Measurements from ENCODE around the gene GALNT10.

GALNT10 gene

GRCh38 chr5:154199263-154199662 lies 8.7 kb downstream of the GALNT10 start:
- H3K4me3 ChIP-seq (ENCODE audit: low read length), result no peak overlapping the region
- no peak overlapping the region for H3K9ac ChIP-seq (ENCODE audit: low read length)
- peaks cover 61% of the 10 kb centered on the region for H3K4me1 ChIP-seq (ENCODE audit: control insufficient read depth, insufficient read depth, low read length)
- peaks cover 4% of the 10 kb centered on the region for H3K36me3 ChIP-seq (ENCODE audit: control insufficient read depth, insufficient read depth, low read length)
- H3K27me3 ChIP-seq (ENCODE audit: control insufficient read depth, insufficient read depth, low read length), result no peaks in the 10 kb centered on the region
- H3K9me3 ChIP-seq (ENCODE audit: control insufficient read depth, low read length), result no peaks in the 10 kb centered on the region

- Histone ChIP-seq H3K27me3 (ENCODE audit: control insufficient read depth, insufficient read depth, low read length) (no peaks in the 10 kb centered on the region), H3K9ac (ENCODE audit: low read length) (no peak overlapping the region), H3K4me1 (ENCODE audit: control insufficient read depth, insufficient read depth, low read length) (peaks cover 66% of the 10 kb centered on the region), H3K4me3 (ENCODE audit: low read length) (no peak overlapping the region), H3K9me3 (ENCODE audit: control insufficient read depth, low read length) (no peaks in the 10 kb centered on the region), H3K36me3 (ENCODE audit: control insufficient read depth, insufficient read depth, low read length) (peaks cover 4% of the 10 kb centered on the region)
These were observed 9.2 kb downstream of the GALNT10 start for GRCh38 chr5:154199671-154200220.

GRCh38 chr5:154200221-154200620 lies 9.7 kb downstream of the GALNT10 start:
- Histone ChIP-seq H3K4me1 (ENCODE audit: control insufficient read depth, insufficient read depth, low read length) (peaks cover 70% of the 10 kb centered on the region), H3K9ac (ENCODE audit: low read length) (no peak overlapping the region), H3K27me3 (ENCODE audit: control insufficient read depth, insufficient read depth, low read length) (no peaks in the 10 kb centered on the region), H3K36me3 (ENCODE audit: control insufficient read depth, insufficient read depth, low read length) (peaks cover 2% of the 10 kb centered on the region), H3K9me3 (ENCODE audit: control insufficient read depth, low read length) (no peaks in the 10 kb centered on the region), H3K4me3 (ENCODE audit: low read length) (no peak overlapping the region)

- H3K36me3 ChIP-seq (ENCODE audit: control insufficient read depth, insufficient read depth, low read length), result no peaks in the 10 kb centered on the region
- peaks cover 70% of the 10 kb centered on the region for H3K4me1 ChIP-seq (ENCODE audit: control insufficient read depth, insufficient read depth, low read length)
These were observed 10.7 kb downstream of the GALNT10 start for GRCh38 chr5:154201108-154201769.

GRCh38 chr5:154202379-154203260 lies 12.1 kb downstream of the GALNT10 start:
- peak overlapping the region; percentile 16 for H3K9ac ChIP-seq (ENCODE audit: low read length)
- H3K27me3 ChIP-seq (ENCODE audit: control insufficient read depth, insufficient read depth, low read length), result no peaks in the 10 kb centered on the region
- H3K4me1 ChIP-seq (ENCODE audit: control insufficient read depth, insufficient read depth, low read length), result peaks cover 64% of the 10 kb centered on the region
- no peak overlapping the region for H3K4me3 ChIP-seq (ENCODE audit: low read length)
- no peaks in the 10 kb centered on the region for H3K9me3 ChIP-seq (ENCODE audit: control insufficient read depth, low read length)
- no peaks in the 10 kb centered on the region for H3K36me3 ChIP-seq (ENCODE audit: control insufficient read depth, insufficient read depth, low read length)

More at GRCh38 chr5:154201108-154201769, 10.7 kb downstream of the GALNT10 start:
- H3K4me3 ChIP-seq (ENCODE audit: low read length), result no peak overlapping the region
- H3K27me3 ChIP-seq (ENCODE audit: control insufficient read depth, insufficient read depth, low read length), result no peaks in the 10 kb centered on the region
- no peaks in the 10 kb centered on the region for H3K9me3 ChIP-seq (ENCODE audit: control insufficient read depth, low read length)
- H3K9ac ChIP-seq (ENCODE audit: low read length), result no peak overlapping the region

- H3K4me1 ChIP-seq (ENCODE audit: control insufficient read depth, insufficient read depth, low read length), result peaks cover 55% of the 10 kb centered on the region
- no peak overlapping the region for H3K9ac ChIP-seq (ENCODE audit: low read length)
- H3K9me3 ChIP-seq (ENCODE audit: control insufficient read depth, low read length), result no peaks in the 10 kb centered on the region
- H3K27me3 ChIP-seq (ENCODE audit: control insufficient read depth, insufficient read depth, low read length), result no peaks in the 10 kb centered on the region
- no peaks in the 10 kb centered on the region for H3K36me3 ChIP-seq (ENCODE audit: control insufficient read depth, insufficient read depth, low read length)
- no peak overlapping the region for H3K4me3 ChIP-seq (ENCODE audit: low read length)
These were observed 13.5 kb downstream of the GALNT10 start for GRCh38 chr5:154203798-154204578.

- no peaks in the 10 kb centered on the region for H3K27me3 ChIP-seq (ENCODE audit: control insufficient read depth, insufficient read depth, low read length)
- no peak overlapping the region for H3K4me3 ChIP-seq (ENCODE audit: low read length)
- H3K4me1 ChIP-seq (ENCODE audit: control insufficient read depth, insufficient read depth, low read length), result peaks cover 45% of the 10 kb centered on the region
- H3K9me3 ChIP-seq (ENCODE audit: control insufficient read depth, low read length), result no peaks in the 10 kb centered on the region
- no peaks in the 10 kb centered on the region for H3K36me3 ChIP-seq (ENCODE audit: control insufficient read depth, insufficient read depth, low read length)
- no peak overlapping the region for H3K9ac ChIP-seq (ENCODE audit: low read length)
These were observed 15.0 kb downstream of the GALNT10 start for GRCh38 chr5:154205441-154206117.

- H3K27me3 ChIP-seq (ENCODE audit: control insufficient read depth, insufficient read depth, low read length), result no peaks in the 10 kb centered on the region
- H3K4me3 ChIP-seq (ENCODE audit: low read length), result no peak overlapping the region
- peaks cover 45% of the 10 kb centered on the region for H3K4me1 ChIP-seq (ENCODE audit: control insufficient read depth, insufficient read depth, low read length)
- H3K9me3 ChIP-seq (ENCODE audit: control insufficient read depth, low read length), result no peaks in the 10 kb centered on the region
- H3K36me3 ChIP-seq (ENCODE audit: control insufficient read depth, insufficient read depth, low read length), result no peaks in the 10 kb centered on the region
- H3K9ac ChIP-seq (ENCODE audit: low read length), result no peak overlapping the region
These were observed 15.8 kb downstream of the GALNT10 start for GRCh38 chr5:154206311-154206710.

DNA sequence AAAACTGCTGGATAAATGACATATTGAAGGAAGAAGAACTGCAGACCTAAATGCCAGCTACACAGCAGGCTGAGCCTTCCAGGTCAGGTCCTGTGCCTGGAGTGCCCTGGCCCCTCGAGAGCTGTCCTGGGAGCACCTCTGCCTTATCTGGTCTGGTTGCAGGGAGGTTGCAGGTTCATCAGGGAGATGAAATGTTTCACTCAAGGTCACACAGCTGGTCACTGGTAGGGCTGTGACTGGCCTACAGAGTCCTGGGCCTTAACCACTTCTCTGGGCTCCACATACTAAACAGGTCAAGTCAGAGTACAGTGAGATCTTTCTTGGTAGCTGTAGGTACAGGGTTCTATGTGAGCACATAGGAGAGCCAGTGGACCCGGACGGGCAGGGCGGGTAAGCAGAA lies 16.7 kb downstream of the GALNT10 start:
- Histone ChIP-seq H3K9ac (ENCODE audit: low read length) (no peak overlapping the region), H3K4me3 (ENCODE audit: low read length) (no peak overlapping the region), H3K36me3 (ENCODE audit: control insufficient read depth, insufficient read depth, low read length) (no peaks in the 10 kb centered on the region), H3K4me1 (ENCODE audit: control insufficient read depth, insufficient read depth, low read length) (peaks cover 40% of the 10 kb centered on the region), H3K27me3 (ENCODE audit: control insufficient read depth, insufficient read depth, low read length) (no peaks in the 10 kb centered on the region), H3K9me3 (ENCODE audit: control insufficient read depth, low read length) (no peaks in the 10 kb centered on the region)

- Histone ChIP-seq H3K4me1 (ENCODE audit: control insufficient read depth, insufficient read depth, low read length) (peaks cover 18% of the 10 kb centered on the region), H3K9me3 (ENCODE audit: control insufficient read depth, low read length) (no peaks in the 10 kb centered on the region), H3K27me3 (ENCODE audit: control insufficient read depth, insufficient read depth, low read length) (no peaks in the 10 kb centered on the region), H3K4me3 (ENCODE audit: low read length) (no peak overlapping the region), H3K36me3 (ENCODE audit: control insufficient read depth, insufficient read depth, low read length) (no peaks in the 10 kb centered on the region), H3K9ac (ENCODE audit: low read length) (no peak overlapping the region)
These were observed 19.1 kb downstream of the GALNT10 start for GRCh38 chr5:154209591-154210081.

DNA sequence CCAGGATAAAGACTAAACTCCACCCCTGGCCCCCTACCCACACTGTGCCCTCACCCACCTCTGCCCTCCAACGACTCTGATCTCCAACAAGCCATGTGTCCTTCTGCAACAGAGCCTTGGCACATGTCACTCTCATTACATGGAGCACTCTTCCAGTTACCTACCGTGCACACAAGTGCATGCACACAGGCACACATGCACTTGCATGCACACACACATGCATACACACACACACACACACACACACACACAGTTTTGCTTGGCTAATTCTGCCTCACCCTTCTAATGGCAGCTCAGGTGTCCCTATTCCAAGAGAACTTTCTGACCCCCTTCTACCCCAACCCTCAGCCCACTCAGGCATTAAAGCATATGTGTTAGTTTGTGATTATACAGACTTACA lies 19.6 kb downstream of the GALNT10 start:
- Histone ChIP-seq H3K9ac (ENCODE audit: low read length) (no peak overlapping the region), H3K36me3 (ENCODE audit: control insufficient read depth, insufficient read depth, low read length) (no peaks in the 10 kb centered on the region), H3K4me3 (ENCODE audit: low read length) (no peak overlapping the region), H3K9me3 (ENCODE audit: control insufficient read depth, low read length) (no peaks in the 10 kb centered on the region), H3K4me1 (ENCODE audit: control insufficient read depth, insufficient read depth, low read length) (peaks cover 12% of the 10 kb centered on the region), H3K27me3 (ENCODE audit: control insufficient read depth, insufficient read depth, low read length) (no peaks in the 10 kb centered on the region)

All from mucosa of stomach (tissue), 1 donor.